Osteocyte (in vitro differentiated cells): ENCODE data around the gene NME1. TPM values are rescaled to one million over a fixed set of nuclear protein-coding genes. Genes with fewer than 3 reads are reported as not detected.

Experiments
- DNase-seq: peaks from one replicate; pipeline ENCODE4 v3.0.0; 2021; ENCODE audit warnings: mixed read lengths; ENCODE audit not compliant: unreplicated experiment; ENCODE audit errors: extremely low spot score
- H3K27ac Mint-ChIP-seq: one replicate; pipeline ENCODE4 v1.8.0; 2021; ENCODE audit warnings: mild to moderate bottlenecking, mixed read lengths; ENCODE audit not compliant: unreplicated experiment
- H3K27me3 Mint-ChIP-seq: one replicate; pipeline ENCODE4 v1.8.0; 2021; ENCODE audit warnings: mixed read lengths; ENCODE audit not compliant: unreplicated experiment
- H3K36me3 Mint-ChIP-seq: one replicate; pipeline ENCODE4 v1.8.0; 2021; ENCODE audit warnings: mixed read lengths; ENCODE audit not compliant: unreplicated experiment
- H3K4me1 Mint-ChIP-seq: one replicate; pipeline ENCODE4 v1.8.0; 2021; ENCODE audit warnings: mixed read lengths; ENCODE audit not compliant: unreplicated experiment
- H3K4me3 Mint-ChIP-seq: one replicate; pipeline ENCODE4 v1.8.0; 2021; ENCODE audit warnings: mild to moderate bottlenecking, moderate library complexity, mixed read lengths; ENCODE audit not compliant: unreplicated experiment
- H3K9me3 Mint-ChIP-seq: one replicate; pipeline ENCODE4 v1.8.0; 2021; ENCODE audit warnings: mixed read lengths; ENCODE audit not compliant: unreplicated experiment
- total RNA-seq: library from RNA; stranded (reverse); gene quantifications from 2 replicates; pipeline ENCODE4 v1.2.1, GENCODE V29; 2021
- TF ChIP-seq, protein P1 (sequence below): fragments of 200-600 bp; sonication (generic); IDR thresholded peaks from 2 replicates; pipeline ENCODE4 v1.5.0; 2021; ENCODE audit warnings: antibody characterized with exemption, mild to moderate bottlenecking, moderate library complexity

NME1 gene
- total RNA-seq, 1 donor from 2014 or later = 77.8 TPM

DNA sequence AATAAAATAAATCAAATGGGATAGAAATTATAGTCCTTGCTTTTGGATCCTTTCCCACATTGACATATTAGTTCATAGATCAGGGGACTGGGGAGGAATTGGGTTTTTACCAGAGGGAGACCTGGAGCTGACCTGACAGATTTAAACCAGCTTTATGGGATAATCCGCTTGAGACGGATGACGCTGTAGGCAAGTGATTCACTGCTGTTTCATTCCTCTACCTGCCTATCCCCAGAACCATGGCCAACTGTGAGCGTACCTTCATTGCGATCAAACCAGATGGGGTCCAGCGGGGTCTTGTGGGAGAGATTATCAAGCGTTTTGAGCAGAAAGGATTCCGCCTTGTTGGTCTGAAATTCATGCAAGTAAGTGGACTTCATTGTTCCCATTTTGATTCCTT, 2.1 kb downstream of the NME1 start:
- H3K27me3 Mint-ChIP-seq = no peaks in the 10 kb centered on the region
- peaks cover 11% of the 10 kb centered on the region for H3K36me3 Mint-ChIP-seq
- no peaks in the 10 kb centered on the region for H3K4me1 Mint-ChIP-seq
- TF ChIP-seq, protein P1, sequence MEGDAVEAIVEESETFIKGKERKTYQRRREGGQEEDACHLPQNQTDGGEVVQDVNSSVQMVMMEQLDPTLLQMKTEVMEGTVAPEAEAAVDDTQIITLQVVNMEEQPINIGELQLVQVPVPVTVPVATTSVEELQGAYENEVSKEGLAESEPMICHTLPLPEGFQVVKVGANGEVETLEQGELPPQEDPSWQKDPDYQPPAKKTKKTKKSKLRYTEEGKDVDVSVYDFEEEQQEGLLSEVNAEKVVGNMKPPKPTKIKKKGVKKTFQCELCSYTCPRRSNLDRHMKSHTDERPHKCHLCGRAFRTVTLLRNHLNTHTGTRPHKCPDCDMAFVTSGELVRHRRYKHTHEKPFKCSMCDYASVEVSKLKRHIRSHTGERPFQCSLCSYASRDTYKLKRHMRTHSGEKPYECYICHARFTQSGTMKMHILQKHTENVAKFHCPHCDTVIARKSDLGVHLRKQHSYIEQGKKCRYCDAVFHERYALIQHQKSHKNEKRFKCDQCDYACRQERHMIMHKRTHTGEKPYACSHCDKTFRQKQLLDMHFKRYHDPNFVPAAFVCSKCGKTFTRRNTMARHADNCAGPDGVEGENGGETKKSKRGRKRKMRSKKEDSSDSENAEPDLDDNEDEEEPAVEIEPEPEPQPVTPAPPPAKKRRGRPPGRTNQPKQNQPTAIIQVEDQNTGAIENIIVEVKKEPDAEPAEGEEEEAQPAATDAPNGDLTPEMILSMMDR = no peak
- no peak for DNase-seq
- H3K27ac Mint-ChIP-seq = no peak overlapping the region
- no peaks in the 10 kb centered on the region for H3K9me3 Mint-ChIP-seq
- no peak overlapping the region for H3K4me3 Mint-ChIP-seq

DNA sequence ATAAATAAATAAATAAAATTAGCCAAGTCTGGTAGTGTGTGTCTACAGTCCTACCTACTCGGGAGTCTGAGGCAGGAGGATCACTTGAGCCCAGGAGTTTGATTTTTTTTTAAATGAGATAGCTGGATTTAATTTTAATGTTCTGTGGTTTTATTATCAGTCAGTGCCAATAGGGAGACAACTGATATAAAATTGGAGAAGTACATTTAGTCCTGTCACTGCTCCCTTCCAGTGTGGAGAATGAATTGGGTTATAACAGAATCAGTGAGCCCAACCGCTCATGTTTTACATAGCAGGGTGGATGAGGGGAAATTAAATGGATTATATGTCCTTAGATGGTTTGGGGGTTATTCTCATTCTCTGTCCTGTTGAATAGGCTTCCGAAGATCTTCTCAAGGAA, 6.2 kb downstream of the NME1 start:
- no peak overlapping the region for H3K27ac Mint-ChIP-seq
- TF ChIP-seq, protein P1 = no peak
- no peaks in the 10 kb centered on the region for H3K9me3 Mint-ChIP-seq
- H3K36me3 Mint-ChIP-seq = peaks cover 27% of the 10 kb centered on the region
- H3K4me3 Mint-ChIP-seq = no peak overlapping the region
- DNase-seq = no peak
- H3K4me1 Mint-ChIP-seq = no peaks in the 10 kb centered on the region
- no peaks in the 10 kb centered on the region for H3K27me3 Mint-ChIP-seq

GRCh38 chr17:51161541-51161940, 8.2 kb downstream of the NME1 start:
- no peak overlapping the region for H3K4me3 Mint-ChIP-seq
- H3K27ac Mint-ChIP-seq = no peak overlapping the region
- no peaks in the 10 kb centered on the region for H3K27me3 Mint-ChIP-seq

DNA sequence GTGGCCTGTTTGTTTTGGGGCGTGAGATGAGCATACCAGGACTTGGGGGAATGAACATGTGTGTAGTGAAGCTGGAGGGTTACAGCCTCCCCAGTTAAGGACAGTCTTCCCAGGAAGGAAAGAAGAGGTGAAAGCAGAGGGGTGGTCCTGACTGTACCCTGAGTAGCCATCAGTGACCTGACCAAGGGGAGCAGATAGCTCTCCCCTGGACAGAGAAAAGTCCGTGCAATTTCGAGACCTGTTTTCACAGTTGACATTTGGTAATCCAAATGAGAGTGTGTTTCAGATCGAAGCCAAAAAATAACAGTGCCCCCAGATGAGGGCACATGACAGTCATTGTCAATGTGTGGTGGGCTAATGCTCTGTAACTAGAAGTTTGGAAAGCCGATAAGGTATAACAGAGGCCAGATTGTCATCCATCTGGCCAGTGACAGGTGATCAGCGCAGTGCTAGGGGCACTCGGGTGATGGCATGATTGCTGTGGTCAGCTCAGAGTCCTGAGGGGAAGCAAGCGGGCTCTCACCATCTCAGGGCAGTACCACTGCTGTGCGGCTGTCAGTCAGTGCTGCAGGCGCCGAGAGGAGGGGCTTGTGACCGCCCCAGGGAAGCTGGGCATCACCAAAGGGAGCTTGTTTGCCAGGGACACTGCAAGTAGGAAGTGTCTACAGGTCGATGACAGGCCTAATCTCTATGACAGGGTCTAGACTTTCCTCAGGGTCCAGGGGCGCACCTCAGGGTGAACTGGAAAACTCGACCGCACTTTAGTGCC, 11.7 kb downstream of the NME1 start:
- Mint-ChIP-seq H3K27ac (peak overlapping the region; percentile 97), H3K27me3 (no peaks in the 10 kb centered on the region)
- DNase-seq = no peak

More at GRCh38 chr17:51161541-51161940, 8.2 kb downstream of the NME1 start:
- DNase-seq = no peak
- H3K36me3 Mint-ChIP-seq = peaks cover 27% of the 10 kb centered on the region
- peaks cover 11% of the 10 kb centered on the region for H3K4me1 Mint-ChIP-seq
- TF ChIP-seq, protein P1 = no peak
- no peaks in the 10 kb centered on the region for H3K9me3 Mint-ChIP-seq

GRCh38 chr17:51165680-51166197, 12.4 kb downstream of the NME1 start:
- no peak for DNase-seq
- no peaks in the 10 kb centered on the region for H3K27me3 Mint-ChIP-seq

More for the DNA sequence above, 11.7 kb downstream of the NME1 start:
- Mint-ChIP-seq H3K9me3 (no peaks in the 10 kb centered on the region), H3K4me3 (peak overlapping the region; percentile 91), H3K4me1 (peaks cover 26% of the 10 kb centered on the region), H3K36me3 (peaks cover 32% of the 10 kb centered on the region)
- TF ChIP-seq, protein P1 = no peak

More at GRCh38 chr17:51165680-51166197, 12.4 kb downstream of the NME1 start:
- TF ChIP-seq, protein P1 = no peak
- H3K4me3 Mint-ChIP-seq = peak overlapping the region; percentile 91
- H3K9me3 Mint-ChIP-seq = no peaks in the 10 kb centered on the region
- H3K4me1 Mint-ChIP-seq = peaks cover 26% of the 10 kb centered on the region
- peaks cover 31% of the 10 kb centered on the region for H3K36me3 Mint-ChIP-seq
- peak overlapping the region; percentile 97 for H3K27ac Mint-ChIP-seq
